Cardiac muscle cell (in vitro differentiated cells and primary cell): ENCODE results near the gene CFAP92. TPM values are rescaled to one million over a fixed set of nuclear protein-coding genes. Genes with fewer than 3 reads are reported as not detected.

Experiments used
- DNase-seq, 2 donors: peaks; one replicate each; pipeline versions ENCODE4 v3.0.0 to v3.0.0-alpha.2; 2010 to 2017; ENCODE audit warnings: low read depth in 1 of 2, low spot score in 1 of 2
- H3K27ac ChIP-seq: fragments of 200-600 bp; sonication (generic); 2 replicates; pipeline ENCODE4 v1.5.1; 2016
- H3K27me3 ChIP-seq: fragments of 200-600 bp; sonication (generic); 2 replicates; pipeline ENCODE4 v1.6.0; 2016; ENCODE audit warnings: control low read depth
- H3K36me3 ChIP-seq: fragments of 200-600 bp; sonication (generic); 2 replicates; pipeline ENCODE4 v1.5.1; 2016; ENCODE audit warnings: control low read depth
- H3K4me1 ChIP-seq: fragments of 200-600 bp; sonication (generic); 2 replicates; pipeline ENCODE4 v1.8.1; 2017; ENCODE audit warnings: low read depth, mild to moderate bottlenecking, mixed run types
- H3K4me3 ChIP-seq: fragments of 200-600 bp; sonication (generic); 2 replicates; pipeline ENCODE4 v1.5.1; 2016; ENCODE audit warnings: mild to moderate bottlenecking
- H3K9me3 ChIP-seq: fragments of 200-600 bp; sonication (generic); 2 replicates; pipeline ENCODE4 v1.5.1; 2017; ENCODE audit warnings: low read depth, mild to moderate bottlenecking, control low read depth
- polyA plus RNA-seq: library from polyadenylated mRNA; unstranded; fragments of >200 nt; fragmentation: Nextera tagmentation; extraction: Ambion mirVana; gene quantifications from 2 replicates; pipeline ENCODE4 v1.2.1, GENCODE V29; 2016
- total RNA-seq: library from RNA; depleted of rRNA; stranded (reverse); fragments of >200 nt; gene quantifications from 2 replicates; pipeline ENCODE4 v1.2.3, GENCODE V29; 2016
- TF ChIP-seq, protein P1 (sequence below): IDR thresholded peaks from 2 replicates; pipeline ENCODE4 v1.5.1; 2012; ENCODE audit warnings: low read depth, mild to moderate bottlenecking, low read length

The CFAP92 gene
- total and polyA plus RNA-seq, 2 experiments from 2014 or later = 0.60 to 0.95 TPM

DNA sequence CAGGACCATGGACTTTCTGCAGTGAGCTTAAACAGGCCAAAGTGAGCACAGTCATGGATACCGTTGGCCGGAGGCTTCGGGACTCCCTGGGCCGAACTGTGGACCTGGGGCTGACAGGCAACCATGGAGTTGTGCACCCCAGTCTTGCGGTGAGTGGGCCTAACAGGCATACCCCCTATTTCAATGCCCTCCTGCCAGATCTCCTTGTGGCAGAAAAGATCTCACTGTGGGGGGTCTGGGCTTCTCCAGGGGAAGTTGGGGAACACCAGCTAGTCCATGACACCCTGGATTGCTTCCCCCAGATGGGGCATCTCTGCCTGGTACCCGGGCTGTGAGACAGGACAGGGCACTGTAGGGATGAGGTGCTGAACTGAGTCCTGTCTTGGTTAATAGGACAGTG, 84.9 kb downstream of the CFAP92 start:
- H3K4me1 ChIP-seq = no peaks in the 10 kb centered on the region
- H3K27me3 ChIP-seq = no peaks in the 10 kb centered on the region
- H3K27ac ChIP-seq = no peak overlapping the region
- H3K9me3 ChIP-seq = no peaks in the 10 kb centered on the region
- TF ChIP-seq, protein P1, sequence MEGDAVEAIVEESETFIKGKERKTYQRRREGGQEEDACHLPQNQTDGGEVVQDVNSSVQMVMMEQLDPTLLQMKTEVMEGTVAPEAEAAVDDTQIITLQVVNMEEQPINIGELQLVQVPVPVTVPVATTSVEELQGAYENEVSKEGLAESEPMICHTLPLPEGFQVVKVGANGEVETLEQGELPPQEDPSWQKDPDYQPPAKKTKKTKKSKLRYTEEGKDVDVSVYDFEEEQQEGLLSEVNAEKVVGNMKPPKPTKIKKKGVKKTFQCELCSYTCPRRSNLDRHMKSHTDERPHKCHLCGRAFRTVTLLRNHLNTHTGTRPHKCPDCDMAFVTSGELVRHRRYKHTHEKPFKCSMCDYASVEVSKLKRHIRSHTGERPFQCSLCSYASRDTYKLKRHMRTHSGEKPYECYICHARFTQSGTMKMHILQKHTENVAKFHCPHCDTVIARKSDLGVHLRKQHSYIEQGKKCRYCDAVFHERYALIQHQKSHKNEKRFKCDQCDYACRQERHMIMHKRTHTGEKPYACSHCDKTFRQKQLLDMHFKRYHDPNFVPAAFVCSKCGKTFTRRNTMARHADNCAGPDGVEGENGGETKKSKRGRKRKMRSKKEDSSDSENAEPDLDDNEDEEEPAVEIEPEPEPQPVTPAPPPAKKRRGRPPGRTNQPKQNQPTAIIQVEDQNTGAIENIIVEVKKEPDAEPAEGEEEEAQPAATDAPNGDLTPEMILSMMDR = no peak
- peaks cover 57% of the 10 kb centered on the region for H3K36me3 ChIP-seq
- H3K4me3 ChIP-seq = no peak overlapping the region
- DNase-seq = no peak

DNA sequence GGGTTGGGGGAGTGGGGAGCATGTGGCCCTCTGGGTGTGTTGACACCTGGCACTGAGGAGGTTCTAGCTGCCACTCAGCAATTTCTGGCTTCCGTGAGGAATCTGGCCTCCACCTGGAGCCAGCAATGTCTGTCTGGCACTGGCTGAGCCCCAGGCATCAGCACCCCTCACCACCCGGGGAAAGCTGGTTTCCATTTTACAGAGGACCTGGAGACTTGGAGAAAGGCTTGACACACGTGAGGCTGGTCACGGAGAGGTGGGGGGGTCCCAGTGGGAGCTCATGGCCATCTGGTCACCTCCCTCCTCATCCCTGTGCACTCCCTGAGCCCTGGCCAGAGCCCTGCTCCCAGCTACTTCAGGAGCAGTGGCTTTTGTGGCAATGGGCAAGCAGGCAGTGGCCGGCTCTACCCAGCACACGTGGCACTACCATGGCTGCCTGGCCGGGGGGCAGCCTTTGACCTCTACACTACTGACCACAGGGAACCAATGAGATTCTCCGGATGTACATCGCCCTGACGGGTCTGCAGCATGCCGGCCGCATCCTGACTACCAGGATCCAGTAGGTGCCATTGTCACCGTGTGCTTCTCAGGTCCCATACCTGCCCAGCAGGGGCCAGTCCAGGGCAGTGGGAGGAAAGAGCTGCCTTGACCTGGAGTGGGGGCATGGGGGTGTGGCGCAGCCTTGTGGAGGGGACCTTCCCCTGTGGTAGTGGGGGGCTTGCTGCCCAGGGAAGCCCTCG, 86.0 kb downstream of the CFAP92 start:
- H3K4me1 ChIP-seq = no peaks in the 10 kb centered on the region
- TF ChIP-seq, protein P1 = no peak

GRCh38 chr3:128906804-128907525, 86.9 kb downstream of the CFAP92 start:
- H3K36me3 ChIP-seq = peaks cover 62% of the 10 kb centered on the region
- no peaks in the 10 kb centered on the region for H3K9me3 ChIP-seq
- TF ChIP-seq, protein P1 = no peak
- H3K4me3 ChIP-seq = no peak overlapping the region
- DNase-seq = no peak
- H3K27me3 ChIP-seq = no peaks in the 10 kb centered on the region
- H3K27ac ChIP-seq = no peak overlapping the region
- no peaks in the 10 kb centered on the region for H3K4me1 ChIP-seq

More for the DNA sequence above, 86.0 kb downstream of the CFAP92 start:
- Histone ChIP-seq H3K27me3 (no peaks in the 10 kb centered on the region), H3K9me3 (no peaks in the 10 kb centered on the region), H3K4me3 (no peak overlapping the region), H3K36me3 (peaks cover 63% of the 10 kb centered on the region), H3K27ac (no peak overlapping the region)
- DNase-seq = no peak

DNA sequence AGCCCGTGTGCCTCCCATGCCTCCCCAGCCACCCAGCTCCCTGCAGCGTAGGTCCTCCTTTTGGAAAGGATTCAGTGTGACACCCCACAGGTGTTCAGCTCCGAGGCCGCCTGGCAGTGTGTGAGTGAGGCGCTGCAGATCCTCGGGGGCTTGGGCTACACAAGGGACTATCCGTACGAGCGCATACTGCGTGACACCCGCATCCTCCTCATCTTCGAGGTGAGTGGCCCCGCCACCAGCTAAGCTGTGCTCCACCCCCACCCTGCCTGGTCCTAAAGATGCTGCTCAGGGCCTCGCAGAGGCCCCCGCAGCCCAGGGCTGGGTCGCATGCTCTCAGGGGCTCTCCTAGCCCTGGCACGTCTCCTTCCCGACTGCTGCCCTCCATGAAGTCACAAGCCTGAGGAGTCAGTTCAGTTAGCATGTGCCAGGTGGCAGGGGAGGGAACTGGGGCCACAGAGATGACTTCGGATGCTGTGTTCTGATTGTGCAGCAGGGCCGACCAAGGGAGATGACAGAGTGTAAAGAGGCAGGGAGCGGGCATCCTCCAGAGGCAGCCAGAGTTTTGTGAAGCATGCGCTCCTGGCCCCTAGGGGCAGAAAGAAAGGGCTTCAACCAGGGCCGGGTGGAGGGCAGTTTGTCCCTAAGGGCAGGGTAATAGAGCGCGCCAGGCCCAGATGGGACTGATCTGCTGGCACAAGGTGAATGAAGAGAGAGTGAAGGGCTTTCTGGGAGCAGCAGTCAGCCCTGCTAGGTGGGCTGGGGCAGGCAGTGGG, 87.7 kb downstream of the CFAP92 start:
- no peaks in the 10 kb centered on the region for H3K4me1 ChIP-seq
- H3K27me3 ChIP-seq = no peaks in the 10 kb centered on the region
- H3K9me3 ChIP-seq = no peaks in the 10 kb centered on the region
- peaks cover 64% of the 10 kb centered on the region for H3K36me3 ChIP-seq
- TF ChIP-seq, protein P1 = no peak
- H3K4me3 ChIP-seq = no peak overlapping the region
- no peak for DNase-seq
- no peak overlapping the region for H3K27ac ChIP-seq

- Histone ChIP-seq H3K27me3 (no peaks in the 10 kb centered on the region), H3K4me3 (no peak overlapping the region), H3K27ac (no peak overlapping the region), H3K36me3 (peaks cover 74% of the 10 kb centered on the region), H3K4me1 (no peaks in the 10 kb centered on the region), H3K9me3 (no peaks in the 10 kb centered on the region)
- no peak for DNase-seq
- TF ChIP-seq, protein P1 = no peak
Observed at GRCh38 chr3:128903501-128903900, 90.4 kb downstream of the CFAP92 start.
